ENCODE data around the gene TMEM126B.
"Not testable (repeated sequence)": the region's sequence is repeated elsewhere in the genome, so short reads cannot be mapped to it uniquely, and the experiment has no call there.

Gene TMEM126B

GRCh38 chr11:85651118-85651517, 22.7 kb downstream of the TMEM126B start:
- no peak for DNase-seq

GRCh38 chr11:85652786-85653447, 24.5 kb downstream of the TMEM126B start:
- DNase-seq: no peak

- DNase-seq: not testable (repeated sequence)
Measured at GRCh38 chr11:85654343-85654742, 25.9 kb downstream of the TMEM126B start.

- DNase-seq: no peak
Measured at GRCh38 chr11:85656777-85657176, 28.4 kb downstream of the TMEM126B start.

DNA sequence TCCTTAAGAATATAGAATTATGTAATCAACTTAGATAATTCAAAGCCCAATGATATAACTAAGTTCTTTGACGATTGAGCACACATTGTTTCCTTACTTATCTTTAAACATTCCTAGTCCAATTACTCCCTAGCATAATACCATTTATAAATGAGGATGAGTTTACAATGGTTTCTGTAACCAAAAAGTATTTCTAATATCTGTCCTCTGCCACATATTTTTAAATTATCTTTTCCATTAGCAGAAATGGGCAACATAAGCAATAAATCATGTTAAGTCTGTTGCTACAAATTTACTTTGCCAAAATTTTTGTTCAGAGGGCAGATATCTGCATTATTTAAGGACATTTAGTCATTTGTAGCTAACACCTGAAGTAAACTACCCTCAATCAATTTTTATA, 29.8 kb downstream of the TMEM126B start:
- no peak for DNase-seq

- DNase-seq: no peak
Measured at GRCh38 chr11:85661972-85662664, 33.7 kb downstream of the TMEM126B start.

- DNase-seq: no peak
Measured at GRCh38 chr11:85663080-85663752, 34.8 kb downstream of the TMEM126B start.

DNA sequence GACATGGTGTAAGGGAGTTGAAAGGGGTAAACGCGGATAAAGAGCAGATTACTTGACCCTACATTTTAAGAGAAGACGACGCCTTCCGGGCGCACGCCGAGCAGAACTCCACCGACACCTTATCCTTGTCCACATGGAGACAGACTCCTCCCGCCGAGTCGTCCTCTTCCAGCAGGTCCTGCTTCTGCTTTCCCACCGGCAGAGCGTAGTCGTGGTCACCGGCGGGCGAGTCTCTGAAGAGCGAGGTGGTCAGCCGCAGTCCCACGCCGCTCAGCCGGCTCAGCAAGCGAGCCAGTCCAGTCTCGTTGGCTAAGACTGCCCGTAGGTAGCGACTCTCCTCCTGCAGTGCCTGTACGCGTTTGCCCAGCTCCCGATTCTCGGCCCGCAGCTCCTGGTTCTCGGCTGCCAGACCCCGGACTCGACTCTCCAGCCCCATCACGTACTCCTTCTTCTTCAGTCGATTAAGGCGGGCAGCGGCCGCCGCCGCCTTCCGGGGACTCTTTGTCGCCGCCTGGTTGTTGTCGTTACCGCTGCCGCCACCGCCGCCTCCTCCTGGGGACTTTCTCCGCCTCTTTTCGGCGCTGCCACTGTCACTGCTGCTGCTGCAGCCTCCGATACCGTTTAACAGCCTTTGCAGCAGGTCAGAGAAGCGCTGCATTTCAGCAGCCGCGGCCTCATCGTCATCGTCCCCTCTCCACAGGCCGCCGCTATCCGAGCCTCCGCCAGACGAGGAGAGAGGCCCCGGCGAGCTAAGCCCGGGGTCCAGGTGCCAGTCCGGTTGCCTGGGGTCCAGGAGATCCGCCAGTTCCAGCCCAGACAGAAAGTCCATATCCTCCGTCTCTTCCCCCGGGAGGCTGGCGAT, 35.6 kb downstream of the TMEM126B start:
- DNase-seq: peak; percentile 47

DNA sequence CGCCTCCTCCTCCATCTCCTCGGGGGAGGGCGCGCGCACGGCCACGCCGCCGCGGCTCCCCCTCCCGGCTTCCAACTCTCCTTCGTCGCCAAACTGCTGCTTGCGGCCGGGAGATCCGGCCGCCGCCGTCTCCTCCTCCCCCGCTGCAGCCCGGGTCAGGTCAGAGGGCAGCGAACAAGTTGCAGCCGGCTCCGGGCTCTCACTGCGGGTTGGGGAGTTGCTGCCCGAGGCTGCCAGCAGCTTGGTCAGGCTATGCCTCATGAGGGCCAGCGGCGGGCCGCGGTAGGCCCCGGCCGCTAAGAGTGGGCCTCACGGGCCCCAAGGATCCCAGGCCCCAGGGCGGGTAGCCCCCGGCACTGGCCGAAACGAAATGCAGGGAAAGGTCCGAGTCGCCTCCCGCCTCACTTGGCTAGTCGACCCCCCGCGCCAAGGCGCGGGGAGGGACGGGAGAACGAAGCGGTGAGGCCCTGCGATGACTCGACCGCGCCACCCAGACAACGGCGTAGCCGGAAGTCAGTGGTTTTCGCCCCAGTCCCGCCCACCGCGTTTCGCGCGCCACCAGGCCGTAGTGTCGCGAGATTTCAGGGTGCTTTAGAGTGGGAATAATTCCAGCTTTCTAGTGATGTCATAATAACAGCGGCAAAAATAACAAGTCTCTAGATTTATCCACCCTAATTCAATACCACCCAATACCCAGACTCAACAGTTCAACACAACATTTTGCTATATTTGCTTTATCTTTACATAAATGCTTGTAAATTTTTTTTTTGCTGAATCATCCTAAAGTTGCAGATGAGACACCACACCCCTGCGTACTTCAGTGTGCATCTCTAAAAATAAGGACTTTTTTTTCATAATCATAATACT, 36.5 kb downstream of the TMEM126B start, which contains the start of gene CREBZF:
Gene CREBZF (minus strand): TSS at position 515 of the 867 bp plus-strand sequence. CDS start 254 bp downstream, at position 261.
- DNase-seq: peak; percentile 85

DNA sequence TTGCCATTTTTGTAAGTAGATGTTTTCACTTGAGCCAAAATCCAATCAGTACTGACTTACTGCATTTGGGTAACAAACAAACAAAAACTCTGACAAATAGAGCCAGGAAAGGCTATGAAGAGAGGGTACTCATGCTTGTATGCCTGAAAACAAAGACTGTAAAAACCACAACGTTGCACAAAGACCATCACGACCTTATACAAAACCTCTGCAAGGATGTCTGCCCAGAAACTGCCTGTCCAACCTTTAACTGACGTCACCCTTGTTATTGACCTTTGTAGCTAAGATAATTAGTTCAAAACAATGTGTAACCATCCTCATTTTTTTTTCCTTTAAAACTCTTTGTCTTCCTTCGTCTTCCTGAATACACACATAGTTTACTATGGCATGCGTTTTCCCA, 37.3 kb downstream of the TMEM126B start:
- no peak for DNase-seq

- DNase-seq: no peak
Measured at GRCh38 chr11:85666687-85667086, 38.3 kb downstream of the TMEM126B start.

DNA sequence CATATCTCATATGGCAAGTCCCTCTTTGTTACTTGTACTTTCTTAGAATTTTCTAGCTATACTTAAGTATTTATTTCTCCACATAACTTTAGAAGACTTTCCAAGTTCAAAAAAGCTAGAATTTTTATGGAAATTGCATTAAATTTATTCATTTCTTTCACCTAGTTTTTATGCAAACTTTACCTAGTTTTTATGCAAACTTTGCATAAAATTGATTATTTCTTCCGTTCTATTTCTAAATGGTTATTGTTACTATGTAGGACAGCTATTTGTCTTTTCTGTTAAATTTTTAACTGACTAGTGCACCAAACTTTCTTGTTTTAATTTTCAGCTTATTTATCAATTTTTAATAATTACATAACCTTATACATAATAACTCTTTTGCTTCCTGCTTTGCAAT, 39.8 kb downstream of the TMEM126B start:
- no peak for DNase-seq

DNA sequence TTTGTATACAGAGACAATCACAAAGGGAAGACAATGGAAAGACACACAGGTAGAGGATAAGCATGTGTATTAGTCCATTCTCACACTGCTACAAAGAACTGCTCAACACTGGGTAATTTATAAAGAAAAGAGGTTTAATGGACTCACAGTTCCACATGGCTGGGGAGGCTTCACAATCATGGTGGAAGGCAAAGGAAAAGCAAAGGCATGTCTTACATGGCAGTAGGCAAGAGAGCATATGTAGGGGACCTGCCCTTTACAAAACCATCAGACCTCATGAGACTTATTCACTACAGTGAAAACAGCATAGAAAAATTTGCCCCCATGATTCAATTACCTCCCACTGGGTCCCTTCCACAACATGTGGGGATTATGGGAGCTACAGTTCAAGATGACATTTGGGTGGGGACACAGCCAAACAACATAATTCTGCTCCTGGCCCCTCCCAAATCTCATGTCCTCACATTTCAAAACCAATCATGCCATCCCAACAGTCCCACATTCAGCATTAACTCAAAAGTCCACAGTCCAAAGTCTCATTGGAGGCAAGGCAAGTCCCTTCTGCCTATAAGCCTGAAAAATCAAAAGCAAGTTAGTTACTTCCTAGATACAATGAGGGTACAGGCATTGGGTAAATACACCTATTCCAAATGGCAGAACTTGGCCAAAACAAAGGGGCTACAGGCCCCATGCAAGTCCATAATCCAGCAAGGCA, 42.7 kb downstream of the TMEM126B start:
- DNase-seq: not testable (repeated sequence)

DNA sequence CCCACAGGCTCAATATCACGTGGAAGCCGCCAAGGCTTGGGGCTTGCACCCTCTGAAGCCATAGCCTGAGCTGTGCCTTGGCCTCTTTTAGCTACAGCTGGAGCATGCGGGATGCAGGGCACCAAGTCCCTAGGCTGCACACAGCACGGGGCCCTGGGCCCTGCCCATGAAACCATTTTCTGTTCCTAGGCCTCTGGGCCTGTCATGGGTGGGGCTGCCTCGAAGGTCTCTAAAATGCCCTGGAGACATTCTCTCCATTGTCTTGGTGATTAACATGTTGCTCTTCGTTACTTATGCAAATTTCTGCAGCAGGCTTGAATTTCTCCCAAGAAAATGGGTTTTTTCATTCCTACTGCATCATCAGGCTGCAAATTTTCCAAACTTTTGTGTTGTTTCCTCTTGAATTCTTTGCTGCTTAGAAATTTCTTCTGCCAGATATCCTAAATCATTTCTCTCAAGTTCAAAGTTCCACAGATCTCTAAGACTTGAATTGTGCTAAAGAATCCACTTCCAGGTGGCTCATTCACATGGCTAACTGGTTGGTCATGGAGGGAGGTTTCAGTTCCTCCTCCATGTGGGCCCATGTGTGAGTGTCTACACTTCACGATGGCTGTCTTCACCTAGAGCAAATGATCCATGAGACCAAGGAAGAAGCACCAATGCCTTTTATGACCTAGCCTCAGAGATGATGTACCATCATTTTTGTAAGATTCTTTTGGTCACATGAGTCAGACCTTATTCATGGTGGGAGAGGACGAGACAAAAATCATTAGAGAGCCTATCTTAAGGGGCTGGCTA, 43.9 kb downstream of the TMEM126B start:
- DNase-seq: no peak

DNA sequence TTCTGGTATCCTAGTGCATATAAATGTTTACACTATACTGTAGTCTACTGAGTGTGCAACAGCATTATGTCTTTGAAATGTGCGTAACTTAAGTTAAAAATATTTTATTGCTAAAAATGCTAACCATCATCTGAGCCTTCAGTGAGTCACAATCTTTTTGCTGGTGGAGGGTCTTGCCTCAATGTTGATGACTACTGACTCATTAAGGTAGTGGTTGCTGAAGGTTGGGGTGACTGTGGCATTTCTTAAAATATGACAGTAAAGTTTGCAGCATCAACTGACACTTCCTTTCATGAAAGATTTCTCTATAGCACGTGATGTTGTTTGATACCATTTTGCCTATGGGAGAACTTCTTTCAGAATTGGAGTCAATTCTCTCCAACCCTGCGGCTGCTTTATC, 45.0 kb downstream of the TMEM126B start:
- no peak for DNase-seq

GRCh38 chr11:85679576-85679975, 51.2 kb downstream of the TMEM126B start:
- no peak for DNase-seq

DNA sequence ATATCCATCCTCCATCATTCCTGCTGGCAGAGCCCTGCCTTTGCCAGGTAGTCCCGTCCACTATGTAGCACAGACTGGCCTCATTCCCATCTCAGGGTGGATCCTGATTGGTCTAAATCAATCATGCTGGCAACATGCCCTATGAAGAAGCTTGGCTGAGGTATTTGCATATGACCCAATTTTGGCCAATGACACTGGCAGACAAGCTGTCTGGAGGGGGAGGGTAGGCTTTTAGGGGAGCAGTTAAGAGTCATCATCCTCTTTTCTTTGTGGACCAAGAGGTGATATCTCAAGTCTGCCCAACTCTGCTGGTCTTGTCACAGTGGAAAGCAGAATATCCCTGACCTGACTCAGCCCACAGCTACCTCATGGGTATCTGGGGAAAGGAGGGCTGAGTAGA, 52.5 kb downstream of the TMEM126B start:
- DNase-seq: no peak

DNA sequence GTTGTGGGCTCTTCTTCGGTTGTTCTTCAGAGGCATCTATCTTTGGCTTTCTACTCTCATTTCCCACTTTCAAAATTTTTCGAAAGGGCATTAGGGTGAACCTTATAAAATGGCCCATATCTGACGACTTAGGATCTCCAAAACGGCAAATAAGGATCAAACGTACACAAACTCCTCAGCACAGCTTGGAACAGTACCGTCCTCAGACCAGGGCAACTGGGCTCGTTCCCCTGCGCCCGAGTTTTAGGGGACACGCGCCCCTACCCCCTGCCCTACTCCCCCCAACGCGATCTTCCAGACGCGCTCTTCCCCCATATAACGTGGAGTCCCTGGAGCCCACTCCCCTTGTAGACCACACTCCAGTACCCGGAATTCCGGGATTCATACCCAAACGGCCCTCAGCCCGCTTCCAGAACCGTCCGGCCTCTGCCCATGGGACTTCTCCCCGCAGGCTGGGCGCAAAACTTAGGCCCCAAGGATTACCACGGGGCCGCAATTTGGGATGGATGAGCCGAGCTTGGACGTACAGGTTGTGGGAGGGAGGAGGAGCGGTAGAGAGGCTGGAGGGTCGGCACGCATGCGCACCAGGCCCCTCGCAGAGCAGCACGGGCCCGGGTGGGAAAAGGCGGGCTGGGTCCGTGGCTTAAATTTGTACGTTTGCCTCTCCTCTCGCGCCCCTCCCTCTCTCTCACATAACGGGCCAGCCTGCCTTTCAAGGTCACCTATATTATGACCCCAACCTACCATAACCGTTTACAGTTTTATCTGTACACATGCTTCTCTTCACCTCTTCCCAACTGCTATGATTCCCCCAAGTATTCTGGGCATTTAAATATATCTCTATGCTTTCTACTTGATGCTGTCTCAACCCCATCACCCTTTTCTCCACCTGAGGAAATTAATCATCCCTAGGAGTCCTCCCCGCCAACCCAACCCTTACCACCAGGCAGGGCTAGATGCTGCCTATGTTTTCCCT, 54.2 kb downstream of the TMEM126B start:
- no peak for DNase-seq

Measured in 8988T (cell line).